Activated naive CD4-positive, alpha-beta T cell treated with anti-CD3 and anti-CD28 coated beads for 36 hours (primary cell): ENCODE results near the gene SUMF2. TPM values are rescaled to one million over a fixed set of nuclear protein-coding genes. Genes with fewer than 3 reads are reported as not detected.
A peak's percentile ranks its signal among the peaks of the same experiment; 100 is the strongest.
"Not testable (repeated sequence)": the region's sequence is repeated elsewhere in the genome, so short reads cannot be mapped to it uniquely, and the experiment has no call there.

Experiments
- CTCF ChIA-PET: fragments of 350-600 bp; sonication (Branson Sonifier 250); formaldehyde crosslinking; loops from one replicate; lab custom pipeline; 2021; ENCODE audit warnings: antibody characterized with exemption; lab: Charles Lee
- DNase-seq: peaks from one replicate; pipeline ENCODE4 v3.0.0-alpha.2; 2020
- H3K27ac Mint-ChIP-seq: one replicate; pipeline ENCODE4 v1.8.0; 2021; ENCODE audit warnings: mild to moderate bottlenecking, mixed read lengths
- H3K27me3 Mint-ChIP-seq: one replicate; pipeline ENCODE4 v1.8.0; 2021; ENCODE audit warnings: low read depth, mixed read lengths
- H3K36me3 Mint-ChIP-seq: one replicate; pipeline ENCODE4 v1.8.0; 2021; ENCODE audit warnings: low read depth, mixed read lengths
- H3K4me1 Mint-ChIP-seq: one replicate; pipeline ENCODE4 v1.8.0; 2021; ENCODE audit warnings: low read depth, mixed read lengths
- H3K4me3 Mint-ChIP-seq: one replicate; pipeline ENCODE4 v1.8.0; 2021; ENCODE audit warnings: mild to moderate bottlenecking, moderate library complexity, mixed read lengths
- H3K9me3 Mint-ChIP-seq: one replicate; pipeline ENCODE4 v1.8.0; 2021; ENCODE audit warnings: mixed read lengths
- intact Hi-C: fragments of 100-400 bp; cut with micrococcal nuclease; formaldehyde crosslinking; loops from one replicate; pipeline ENCODE4 v1.15.1; 2023
- total RNA-seq, 2 experiments: library from RNA; stranded (reverse); gene quantifications; one replicate each; pipeline ENCODE4 v1.2.3, GENCODE V29; 2021

SUMF2 gene
- total RNA-seq, 2 experiments from 2014 or later: 143 to 159 TPM

DNA sequence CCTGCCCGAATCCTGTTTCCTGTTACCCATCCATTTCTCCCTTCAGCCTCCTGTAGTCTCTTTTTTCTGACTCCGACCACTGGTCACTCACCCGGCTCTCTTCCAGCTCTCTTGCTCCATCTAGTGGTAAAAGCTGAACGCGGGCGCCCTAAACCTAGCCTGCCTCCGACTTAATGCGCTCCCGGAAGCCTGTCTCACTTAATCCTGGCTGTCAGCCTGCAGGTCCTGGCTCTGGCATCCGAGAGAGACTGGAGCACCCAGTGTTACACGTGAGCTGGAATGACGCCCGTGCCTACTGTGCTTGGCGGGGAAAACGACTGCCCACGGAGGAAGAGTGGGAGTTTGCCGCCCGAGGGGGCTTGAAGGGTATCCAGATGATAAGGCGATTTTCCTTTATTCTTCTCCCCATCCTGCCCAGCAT lies 10.3 kb downstream of the SUMF2 start:
- intact Hi-C loops: loop anchor here (1.0 kb wide), 2 partner anchors 70 to 433 kb away; no protein-coding TSS in a partner anchor
- Mint-ChIP-seq H3K27ac (peak overlapping the region; percentile 3), H3K4me1 (peaks cover 6% of the 10 kb centered on the region), H3K9me3 (no peaks in the 10 kb centered on the region), H3K27me3 (no peaks in the 10 kb centered on the region), H3K4me3 (no peak overlapping the region), H3K36me3 (peaks cover 32% of the 10 kb centered on the region)
- CTCF ChIA-PET: interaction anchor here (0.5 to 4.9 kb wide), 23 partner anchors 9 to 750 kb away, joined by 3 to 19 read pairs (median 4); partner anchors contain the start of genes CCT6A, CHCHD2 and PSPH
- peak; percentile 72 for DNase-seq

DNA sequence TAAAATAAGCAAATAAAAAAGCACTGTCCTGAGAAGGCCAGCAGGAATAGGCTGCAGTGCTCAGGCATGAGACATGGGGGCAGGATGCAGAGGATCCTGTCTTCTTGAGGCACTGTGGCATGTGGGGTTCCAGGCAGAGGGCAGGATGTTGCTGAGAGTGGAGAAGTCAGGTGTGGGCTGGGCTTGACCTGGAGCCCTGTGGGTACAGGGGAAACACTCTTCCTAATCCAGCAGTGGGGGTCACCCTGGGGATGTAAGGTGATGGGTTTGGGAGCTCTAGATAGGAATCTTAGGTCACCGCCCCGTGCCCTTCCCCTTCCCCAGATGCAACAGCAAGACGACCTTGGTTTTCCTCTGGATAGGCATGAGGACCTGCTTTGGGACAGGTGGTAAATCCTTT lies 13.6 kb downstream of the SUMF2 start:
- Mint-ChIP-seq H3K9me3 (no peaks in the 10 kb centered on the region), H3K27ac (no peak overlapping the region), H3K4me3 (no peak overlapping the region), H3K36me3 (peaks cover 34% of the 10 kb centered on the region), H3K27me3 (no peaks in the 10 kb centered on the region), H3K4me1 (peaks cover 6% of the 10 kb centered on the region)
- no peak for DNase-seq
- CTCF ChIA-PET: interaction anchor here (0.6 to 1.4 kb wide), 2 partner anchors 12 to 53 kb away, joined by 4 to 6 read pairs; no protein-coding TSS in a partner anchor
- intact Hi-C loops: no loop called here

DNA sequence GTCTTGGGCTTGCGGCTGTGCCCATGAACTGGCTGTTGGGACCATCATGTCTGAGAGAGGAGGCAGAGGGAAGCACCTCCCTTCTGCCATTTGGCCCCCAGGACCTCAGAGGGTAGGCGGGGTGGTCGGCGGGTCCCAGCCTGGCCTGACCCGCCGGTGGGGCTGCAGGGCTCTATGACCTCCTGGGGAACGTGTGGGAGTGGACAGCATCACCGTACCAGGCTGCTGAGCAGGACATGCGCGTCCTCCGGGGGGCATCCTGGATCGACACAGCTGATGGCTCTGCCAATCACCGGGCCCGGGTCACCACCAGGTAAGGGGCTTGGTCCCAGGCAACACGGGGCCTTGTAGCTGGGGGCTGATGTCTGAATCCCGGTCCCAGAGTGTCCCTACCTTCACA lies 14.1 kb downstream of the SUMF2 start:
- Mint-ChIP-seq H3K4me3 (no peak overlapping the region), H3K9me3 (no peaks in the 10 kb centered on the region), H3K27me3 (no peaks in the 10 kb centered on the region), H3K36me3 (peaks cover 29% of the 10 kb centered on the region), H3K4me1 (peaks cover 6% of the 10 kb centered on the region), H3K27ac (no peak overlapping the region)
- no peak for DNase-seq
- CTCF ChIA-PET: interaction anchor here (1.4 kb wide), 1 partner anchor 13 kb away, joined by 4 read pairs; no protein-coding TSS in a partner anchor
- intact Hi-C loops: no loop called here

DNA sequence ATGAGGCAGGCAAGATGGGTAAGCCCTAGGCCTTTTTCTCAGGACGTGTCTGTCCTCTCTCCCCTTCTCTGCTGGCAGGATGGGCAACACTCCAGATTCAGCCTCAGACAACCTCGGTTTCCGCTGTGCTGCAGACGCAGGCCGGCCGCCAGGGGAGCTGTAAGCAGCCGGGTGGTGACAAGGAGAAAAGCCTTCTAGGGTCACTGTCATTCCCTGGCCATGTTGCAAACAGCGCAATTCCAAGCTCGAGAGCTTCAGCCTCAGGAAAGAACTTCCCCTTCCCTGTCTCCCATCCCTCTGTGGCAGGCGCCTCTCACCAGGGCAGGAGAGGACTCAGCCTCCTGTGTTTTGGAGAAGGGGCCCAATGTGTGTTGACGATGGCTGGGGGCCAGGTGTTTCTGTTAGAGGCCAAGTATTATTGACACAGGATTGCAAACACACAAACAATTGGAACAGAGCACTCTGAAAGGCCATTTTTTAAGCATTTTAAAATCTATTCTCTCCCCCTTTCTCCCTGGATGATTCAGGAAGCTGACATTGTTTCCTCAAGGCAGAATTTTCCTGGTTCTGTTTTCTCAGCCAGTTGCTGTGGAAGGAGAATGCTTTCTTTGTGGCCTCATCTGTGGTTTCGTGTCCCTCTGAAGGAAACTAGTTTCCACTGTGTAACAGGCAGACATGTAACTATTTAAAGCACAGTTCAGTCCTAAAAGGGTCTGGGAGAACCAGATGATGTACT lies 15.5 kb downstream of the SUMF2 start:
- Mint-ChIP-seq H3K4me3 (no peak overlapping the region), H3K4me1 (peaks cover 2% of the 10 kb centered on the region), H3K9me3 (no peaks in the 10 kb centered on the region), H3K27ac (no peak overlapping the region), H3K27me3 (no peaks in the 10 kb centered on the region), H3K36me3 (peaks cover 26% of the 10 kb centered on the region)
- intact Hi-C loops: no loop called here
- no peak for DNase-seq
- CTCF ChIA-PET: interaction anchor here (1.4 kb wide), 1 partner anchor 14 kb away, joined by 4 read pairs; no protein-coding TSS in a partner anchor

DNA sequence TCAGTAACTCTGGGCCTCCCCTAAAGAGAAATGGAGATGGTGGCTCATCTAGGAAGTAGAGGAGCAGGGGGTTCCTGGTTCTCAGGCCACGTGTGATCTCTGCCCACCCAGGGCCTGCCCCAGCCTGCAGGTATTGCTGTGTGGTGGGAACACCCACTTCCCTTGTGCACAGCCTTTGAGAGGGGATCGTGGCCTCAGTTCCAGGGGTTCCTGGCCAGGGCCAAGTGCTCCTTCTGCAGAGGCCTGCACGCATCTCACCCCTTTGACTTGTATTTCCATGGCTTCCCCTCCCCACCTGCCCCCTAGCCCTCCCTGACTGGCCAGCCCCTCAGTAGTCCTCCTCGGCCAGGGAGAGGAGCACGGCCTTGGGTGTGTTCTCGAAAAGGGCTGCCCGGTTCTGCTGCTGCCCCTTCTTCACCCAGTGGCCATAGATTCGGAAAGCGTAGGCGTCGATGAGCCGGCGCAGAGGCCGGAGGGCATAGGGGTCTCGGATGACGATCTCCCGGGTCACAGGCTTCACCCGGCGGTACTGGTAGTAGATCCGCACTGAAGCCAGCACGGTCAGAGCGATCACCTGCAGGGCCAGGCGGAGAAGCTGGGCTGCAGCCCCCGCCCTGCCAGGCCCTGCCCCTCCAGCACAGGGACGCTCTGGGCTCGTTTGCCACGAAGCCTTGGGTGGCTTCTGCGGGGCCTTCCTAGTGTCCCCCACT lies 16.8 kb downstream of the SUMF2 start:
- H3K27me3 Mint-ChIP-seq, DNase-seq, H3K4me1 Mint-ChIP-seq, intact Hi-C loops, H3K9me3 Mint-ChIP-seq, H3K4me3 Mint-ChIP-seq, CTCF ChIA-PET, H3K27ac Mint-ChIP-seq: not testable (repeated sequence)
- peaks cover 23% of the 10 kb centered on the region for H3K36me3 Mint-ChIP-seq

DNA sequence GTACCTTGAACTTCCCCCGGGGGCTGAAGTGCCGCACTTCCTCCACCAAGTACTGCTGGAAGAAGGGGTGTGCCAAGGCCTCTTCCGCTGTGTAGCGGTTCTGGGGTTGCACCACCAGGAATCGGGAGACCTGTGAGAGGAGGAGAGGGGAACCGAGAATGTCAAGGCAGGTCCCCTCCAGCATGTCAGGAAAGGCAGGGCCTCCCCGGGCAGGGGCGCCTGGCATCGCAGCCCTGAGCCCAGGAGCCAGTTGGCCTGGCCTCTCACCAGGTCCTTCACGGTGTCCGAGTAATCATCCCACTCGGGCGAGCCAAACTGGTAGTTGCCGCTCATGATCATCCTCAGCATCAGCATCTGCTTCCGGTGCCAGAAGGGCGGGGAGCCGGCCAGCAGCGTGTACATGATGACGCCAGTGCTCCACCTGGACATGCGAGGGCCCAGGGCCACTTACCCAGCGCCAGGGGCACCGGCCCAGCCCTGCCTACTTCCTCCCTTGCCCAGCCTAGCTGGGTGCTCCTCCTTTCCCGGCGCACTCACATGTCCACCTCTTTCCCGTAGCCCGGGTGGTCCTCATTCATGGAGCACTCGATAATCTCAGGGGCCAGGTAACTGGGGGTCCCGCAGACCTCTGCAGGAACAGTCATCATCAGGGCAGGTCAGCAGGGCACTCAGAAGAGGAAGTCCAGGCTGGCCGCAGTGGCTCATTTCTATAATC lies 17.7 kb downstream of the SUMF2 start:
- intact Hi-C loops: no loop called here
- CTCF ChIA-PET: no interaction called here

DNA sequence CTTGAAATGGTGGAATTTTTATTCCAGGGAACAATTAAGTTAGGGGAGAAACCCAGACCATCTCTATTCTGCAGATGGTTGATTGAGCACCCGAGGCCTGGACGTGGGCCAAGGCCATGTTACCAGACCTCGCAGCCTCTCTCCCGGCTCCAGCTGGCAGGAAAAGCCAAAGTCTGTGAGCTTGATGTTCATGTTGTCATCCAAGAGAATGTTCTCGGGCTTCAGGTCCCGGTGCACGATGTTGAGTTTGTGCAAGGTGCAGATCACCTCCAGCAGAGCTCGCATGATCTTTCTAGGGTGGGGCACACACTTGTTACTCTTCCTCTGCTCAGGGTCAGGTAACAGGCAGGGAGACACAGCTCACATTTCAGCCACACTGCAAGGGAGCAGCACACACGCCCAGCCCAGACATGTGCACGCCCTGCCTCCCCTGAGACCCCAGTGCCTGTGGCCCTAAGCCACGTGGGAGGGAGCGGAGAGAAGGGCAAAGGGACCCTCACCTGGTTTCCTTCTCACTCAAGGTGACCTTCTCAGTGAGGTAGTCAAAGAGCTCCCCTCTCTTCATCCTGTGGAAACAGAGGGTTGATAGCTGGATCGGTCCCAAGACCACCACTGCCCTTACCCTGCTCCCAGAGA lies 19.2 kb downstream of the SUMF2 start:
- H3K27ac Mint-ChIP-seq: no peak overlapping the region
- intact Hi-C loops: no loop called here
- no peak overlapping the region for H3K4me3 Mint-ChIP-seq
- H3K9me3 Mint-ChIP-seq: no peaks in the 10 kb centered on the region
- H3K4me1 Mint-ChIP-seq: no peaks in the 10 kb centered on the region
- CTCF ChIA-PET: interaction anchor here (0.7 to 1.0 kb wide), 3 partner anchors 9 to 27 kb away, joined by 3 to 4 read pairs (median 3); no protein-coding TSS in a partner anchor
- H3K36me3 Mint-ChIP-seq: peaks cover 23% of the 10 kb centered on the region
- DNase-seq: no peak
- H3K27me3 Mint-ChIP-seq: no peaks in the 10 kb centered on the region

More for the DNA sequence above, 17.7 kb downstream of the SUMF2 start:
- Mint-ChIP-seq H3K27me3 (no peaks in the 10 kb centered on the region), H3K4me1 (no peaks in the 10 kb centered on the region), H3K36me3 (peaks cover 25% of the 10 kb centered on the region), H3K4me3 (no peak overlapping the region), H3K27ac (no peak overlapping the region), H3K9me3 (no peaks in the 10 kb centered on the region)
- DNase-seq: no peak

DNA sequence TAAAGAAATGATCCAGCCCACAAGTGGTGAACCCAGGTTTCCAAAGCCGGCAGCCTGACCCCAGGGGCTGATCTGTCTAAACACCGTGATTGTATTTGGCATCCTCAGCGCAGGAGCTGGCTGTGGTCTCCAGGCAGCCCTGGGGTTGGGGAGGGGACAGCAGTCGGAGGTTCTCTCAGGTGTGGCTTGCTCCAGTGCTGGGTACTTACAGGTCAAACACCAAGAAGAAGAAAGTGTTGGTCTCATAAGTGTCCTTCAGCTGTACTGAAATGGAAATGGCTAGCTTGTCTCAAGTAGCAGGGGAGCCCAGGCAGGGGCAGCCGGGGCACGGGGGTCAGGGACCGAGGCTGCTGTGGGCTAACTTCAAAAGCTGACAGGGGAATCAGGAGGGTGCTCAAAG lies 22.7 kb downstream of the SUMF2 start:
- Mint-ChIP-seq H3K27ac (no peak overlapping the region), H3K4me3 (no peak overlapping the region), H3K4me1 (no peaks in the 10 kb centered on the region), H3K36me3 (peaks cover 11% of the 10 kb centered on the region), H3K9me3 (no peaks in the 10 kb centered on the region), H3K27me3 (no peaks in the 10 kb centered on the region)
- CTCF ChIA-PET: interaction anchor here (1.0 kb wide), 1 partner anchor 12 kb away, joined by 4 read pairs; no protein-coding TSS in a partner anchor
- DNase-seq: no peak
- intact Hi-C loops: no loop called here

DNA sequence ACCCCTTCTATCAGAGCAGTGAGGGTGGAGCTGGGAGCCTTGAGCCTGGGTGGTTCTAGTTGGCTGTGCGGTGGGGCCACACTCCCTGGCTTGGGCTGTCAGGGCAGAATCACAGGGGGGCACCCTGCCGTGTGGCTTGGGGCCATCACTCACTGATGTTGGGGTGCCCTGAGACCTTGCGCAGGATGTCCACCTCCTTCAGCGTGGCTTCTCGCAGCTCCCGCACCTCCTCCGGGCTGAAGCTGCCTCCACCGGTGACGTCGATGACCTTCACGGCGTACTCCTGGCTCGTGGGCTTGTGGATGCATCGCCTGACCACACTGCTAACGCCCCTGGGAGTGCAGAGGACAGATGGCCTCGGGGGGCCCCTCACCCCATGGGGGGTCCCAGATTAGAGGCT lies 23.4 kb downstream of the SUMF2 start:
- intact Hi-C loops: no loop called here
- CTCF ChIA-PET: no interaction called here
- H3K4me3 Mint-ChIP-seq: no peak overlapping the region
- H3K9me3 Mint-ChIP-seq: no peaks in the 10 kb centered on the region
- H3K27me3 Mint-ChIP-seq: no peaks in the 10 kb centered on the region
- H3K27ac Mint-ChIP-seq: no peak overlapping the region
- H3K36me3 Mint-ChIP-seq: peaks cover 9% of the 10 kb centered on the region
- DNase-seq: no peak
- H3K4me1 Mint-ChIP-seq: no peaks in the 10 kb centered on the region

DNA sequence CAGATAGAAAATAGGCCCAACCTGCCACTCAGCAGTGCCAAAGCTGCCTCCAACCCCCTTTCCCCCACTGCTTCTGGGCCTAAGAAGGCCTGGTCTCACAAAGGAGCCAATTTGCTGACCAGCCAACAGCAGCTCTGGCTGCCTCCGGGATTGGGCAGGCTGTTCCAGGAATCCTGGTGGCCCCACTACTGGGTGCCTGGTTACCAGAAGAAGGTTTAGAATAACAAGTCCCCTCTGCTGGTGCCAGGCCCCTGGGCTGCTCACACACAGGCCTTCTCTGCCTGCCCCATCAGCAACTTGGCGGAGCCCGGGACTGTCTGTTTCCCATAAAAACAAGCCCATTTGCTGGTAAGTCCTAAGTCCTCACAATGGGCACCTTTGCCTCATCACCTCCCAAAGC lies 27.5 kb downstream of the SUMF2 start:
- CTCF ChIA-PET: no interaction called here
- no peak for DNase-seq
- Mint-ChIP-seq H3K27ac (no peak overlapping the region), H3K4me1 (no peaks in the 10 kb centered on the region), H3K27me3 (no peaks in the 10 kb centered on the region), H3K4me3 (no peak overlapping the region), H3K9me3 (no peaks in the 10 kb centered on the region), H3K36me3 (peaks cover 3% of the 10 kb centered on the region)
- intact Hi-C loops: no loop called here

DNA sequence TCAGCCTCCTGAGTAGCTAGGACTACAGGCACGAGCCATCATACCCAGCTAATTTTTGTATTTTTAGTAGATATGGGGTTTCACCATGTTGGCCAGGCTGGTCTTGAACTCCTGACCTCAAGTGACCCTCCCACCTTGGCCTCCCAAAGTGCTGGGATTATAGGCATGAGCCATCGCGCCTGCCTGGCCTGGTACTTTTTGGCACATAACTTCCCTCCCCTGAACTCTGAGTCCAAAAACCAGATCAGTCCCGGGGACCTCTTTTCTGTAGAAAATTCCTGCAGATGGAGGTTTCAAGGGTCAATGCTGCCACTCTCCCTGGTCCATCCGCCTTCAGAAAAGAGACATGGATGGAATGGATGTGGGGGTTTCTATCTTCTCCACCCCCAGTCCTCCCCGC lies 28.3 kb downstream of the SUMF2 start:
- H3K27me3 Mint-ChIP-seq, H3K4me3 Mint-ChIP-seq, H3K27ac Mint-ChIP-seq, CTCF ChIA-PET, H3K36me3 Mint-ChIP-seq, H3K9me3 Mint-ChIP-seq, H3K4me1 Mint-ChIP-seq, DNase-seq, intact Hi-C loops: not testable (repeated sequence)
